Measurements from ENCODE around the gene FNDC1.

Gene FNDC1

DNA sequence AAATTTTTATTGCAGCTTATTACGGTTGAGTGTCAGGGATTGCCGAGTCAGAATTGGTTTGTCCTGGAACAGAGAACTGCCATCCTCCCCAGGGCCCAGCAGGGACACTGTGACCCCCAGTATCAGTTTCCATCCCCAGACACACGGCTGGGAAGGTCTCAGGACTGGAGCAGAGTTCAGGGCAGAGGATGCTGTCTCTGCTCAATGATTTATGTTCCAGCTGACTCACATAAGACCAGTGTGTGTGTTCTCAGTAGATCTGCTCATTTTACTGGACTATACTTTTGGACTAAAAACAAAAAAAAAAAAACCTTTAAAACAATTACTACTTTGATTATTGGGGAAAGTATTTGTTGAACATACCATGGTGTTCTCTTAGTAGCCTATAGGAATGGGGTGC lies 44.2 kb downstream of the FNDC1 start:
- DNase-seq: no peak

DNA sequence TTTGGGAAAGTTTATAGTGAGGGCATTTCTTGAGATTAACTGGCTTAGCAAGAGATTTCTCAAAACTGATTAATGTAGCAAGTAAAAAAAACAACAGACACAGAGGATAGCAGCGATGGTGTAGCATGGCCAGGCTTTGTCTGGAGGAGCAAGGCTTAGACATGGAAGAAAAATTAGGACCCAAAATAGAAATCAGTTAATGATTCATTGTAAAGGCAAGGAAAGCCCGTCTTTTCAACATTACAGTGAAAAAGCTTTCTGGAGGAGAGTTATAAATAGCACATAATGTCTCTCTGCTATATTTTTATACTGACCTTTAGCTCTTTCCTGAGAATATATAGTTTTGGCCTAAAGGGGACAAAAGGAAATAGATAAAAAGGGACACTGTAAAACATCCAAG lies 45.1 kb downstream of the FNDC1 start:
- no peak for DNase-seq

DNA sequence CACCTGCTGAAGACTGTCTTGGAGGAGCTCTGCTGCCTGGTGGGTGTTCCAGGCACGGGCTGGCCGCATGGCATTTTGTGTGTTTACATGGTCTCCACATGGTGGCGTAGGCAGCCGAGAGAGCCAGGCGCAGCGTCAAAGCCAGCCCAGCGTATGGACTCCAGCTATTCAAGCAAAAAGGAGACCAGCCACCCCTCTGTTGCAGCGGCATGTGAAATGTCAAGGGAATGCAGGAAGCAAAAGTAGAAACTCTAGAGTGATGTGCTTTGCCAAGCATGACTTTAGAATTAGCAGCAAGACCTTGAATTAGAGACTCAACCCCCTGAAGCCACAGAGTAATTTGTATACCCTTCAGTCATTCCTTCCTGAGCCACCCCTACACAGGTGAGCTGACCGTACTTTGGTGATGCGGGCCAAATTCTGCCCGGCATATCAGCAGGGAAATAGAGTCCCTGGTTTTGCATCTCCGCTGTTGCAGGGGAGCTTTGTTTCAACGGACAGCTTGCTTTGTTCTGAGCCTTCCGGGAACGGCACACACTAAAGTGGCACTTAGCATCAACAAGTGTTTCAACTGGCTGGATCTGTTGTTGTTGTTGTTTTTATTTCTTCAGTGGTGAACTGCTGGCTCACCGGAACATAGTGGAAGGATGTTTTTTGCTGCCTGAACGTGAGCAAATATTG lies 48.5 kb downstream of the FNDC1 start:
- DNase-seq: no peak

- no peak for DNase-seq
Measured at GRCh38 chr6:159220093-159220492, 50.9 kb downstream of the FNDC1 start.

DNA sequence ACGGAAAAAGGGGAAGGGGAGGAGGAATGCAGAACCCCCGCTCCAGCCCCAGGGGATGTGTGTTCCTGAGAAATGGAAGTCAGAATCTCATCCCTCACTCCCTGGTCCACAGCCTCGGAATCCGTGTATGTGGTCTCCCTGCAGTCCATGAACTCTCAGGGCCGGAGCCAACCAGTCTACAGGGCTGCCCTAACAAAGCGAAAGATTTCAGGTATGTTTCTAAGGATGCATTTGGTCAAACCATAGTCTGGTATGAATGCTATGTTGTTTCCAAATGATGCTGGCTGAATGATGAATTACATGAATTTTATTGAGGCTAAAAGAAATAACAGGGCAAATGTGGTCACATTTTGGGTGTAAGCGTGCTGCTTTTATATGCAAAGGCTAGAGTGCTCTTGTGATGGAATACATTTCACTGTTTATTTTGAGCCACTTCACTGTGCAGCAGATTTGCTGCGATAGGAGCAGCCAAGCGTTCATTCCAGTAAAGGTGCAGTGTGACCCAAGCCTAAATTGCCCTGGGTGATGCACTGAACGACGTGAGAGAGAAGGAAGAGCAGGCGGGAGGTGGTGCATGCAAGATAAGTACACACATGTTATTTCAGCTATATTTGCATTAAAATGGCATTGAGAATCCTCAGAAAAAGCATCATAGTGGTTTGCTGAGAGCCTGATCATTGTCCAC lies 52.4 kb downstream of the FNDC1 start:
- DNase-seq: no peak

DNA sequence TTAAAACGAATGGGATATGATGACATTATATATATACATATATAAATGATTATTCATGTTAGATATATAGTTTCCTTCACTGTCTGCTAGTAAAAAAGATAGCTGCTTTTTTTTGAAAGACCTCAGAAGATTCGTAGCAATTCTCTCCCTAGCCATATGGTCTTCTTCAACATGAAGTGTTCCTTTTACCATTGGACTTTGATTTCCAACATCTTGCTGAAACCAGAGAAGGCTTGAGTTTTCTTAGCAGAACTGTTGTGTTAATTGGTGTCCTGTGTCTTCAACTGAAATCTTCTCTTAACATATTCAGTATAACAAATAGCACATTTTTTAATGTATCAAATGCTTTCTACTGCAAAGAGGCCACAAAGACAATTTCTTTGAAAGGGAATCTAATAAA lies 55.3 kb downstream of the FNDC1 start:
- DNase-seq: no peak

- no peak for DNase-seq
Measured at GRCh38 chr6:159229651-159230051, 60.5 kb downstream of the FNDC1 start.

GRCh38 chr6:159232106-159232645 lies 63.0 kb downstream of the FNDC1 start:
- DNase-seq: no peak

DNA sequence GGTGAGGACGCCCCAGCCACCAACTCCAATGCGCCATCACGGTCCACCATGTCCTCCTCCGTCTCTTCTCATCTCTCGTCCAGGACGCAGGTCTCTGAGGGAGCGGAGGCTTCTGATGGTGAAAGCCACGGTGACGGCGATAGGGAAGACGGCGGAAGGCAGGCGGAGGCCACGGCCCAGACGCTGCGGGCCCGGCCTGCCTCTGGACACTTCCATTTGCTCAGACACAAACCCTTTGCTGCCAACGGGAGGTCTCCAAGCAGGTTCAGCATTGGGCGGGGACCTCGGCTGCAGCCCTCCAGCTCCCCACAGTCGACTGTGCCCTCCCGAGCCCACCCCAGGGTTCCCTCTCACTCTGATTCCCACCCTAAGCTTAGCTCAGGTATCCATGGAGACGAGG lies 63.6 kb downstream of the FNDC1 start:
- DNase-seq: no peak

GRCh38 chr6:159233365-159234101 lies 64.3 kb downstream of the FNDC1 start:
- no peak for DNase-seq

DNA sequence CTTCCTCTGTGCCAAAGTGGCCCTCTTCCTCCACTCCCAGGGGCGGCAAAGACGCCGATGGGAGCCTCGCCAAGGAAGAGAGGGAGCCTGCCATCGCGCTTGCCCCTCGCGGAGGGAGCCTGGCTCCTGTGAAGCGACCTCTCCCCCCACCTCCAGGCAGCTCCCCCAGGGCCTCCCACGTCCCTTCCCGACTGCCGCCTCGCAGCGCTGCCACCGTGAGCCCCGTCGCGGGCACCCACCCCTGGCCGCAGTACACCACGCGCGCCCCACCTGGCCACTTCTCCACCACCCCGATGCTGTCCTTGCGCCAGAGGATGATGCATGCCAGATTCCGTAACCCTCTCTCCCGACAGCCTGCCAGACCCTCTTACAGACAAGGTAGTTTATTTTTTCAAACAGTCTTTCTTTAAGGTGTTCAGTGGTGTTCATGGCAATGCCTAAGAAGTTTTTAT lies 64.9 kb downstream of the FNDC1 start:
- DNase-seq: no peak

GRCh38 chr6:159238920-159239558 lies 69.8 kb downstream of the FNDC1 start:
- DNase-seq: no peak

GRCh38 chr6:159249128-159249527 lies 79.9 kb downstream of the FNDC1 start:
- no peak for DNase-seq

- DNase-seq: no peak
Measured at GRCh38 chr6:159249752-159250151, 80.6 kb downstream of the FNDC1 start.

DNA sequence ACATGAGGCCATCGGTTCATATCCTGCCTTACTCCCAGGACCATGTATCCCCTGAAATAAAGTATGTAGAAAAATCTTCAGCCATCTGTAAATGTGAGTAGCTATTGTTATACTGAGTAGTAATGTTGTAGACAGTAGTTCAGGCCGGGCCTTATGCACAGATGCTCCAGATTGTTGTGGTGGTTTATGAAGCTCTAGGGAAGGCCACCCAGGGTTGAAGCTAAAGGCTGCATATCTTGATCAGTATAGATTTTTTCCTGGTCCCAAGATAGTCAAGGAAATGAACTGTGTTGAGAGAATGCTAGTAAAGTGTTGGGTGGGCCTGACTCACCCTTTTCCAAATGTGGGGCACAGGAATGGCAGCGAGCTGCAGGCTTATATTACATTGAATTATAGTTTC lies 81.4 kb downstream of the FNDC1 start:
- DNase-seq: no peak

- no peak for DNase-seq
Measured at GRCh38 chr6:159252955-159253508, 83.8 kb downstream of the FNDC1 start.

- no peak for DNase-seq
Measured at GRCh38 chr6:159254186-159254585, 85.0 kb downstream of the FNDC1 start.

DNA sequence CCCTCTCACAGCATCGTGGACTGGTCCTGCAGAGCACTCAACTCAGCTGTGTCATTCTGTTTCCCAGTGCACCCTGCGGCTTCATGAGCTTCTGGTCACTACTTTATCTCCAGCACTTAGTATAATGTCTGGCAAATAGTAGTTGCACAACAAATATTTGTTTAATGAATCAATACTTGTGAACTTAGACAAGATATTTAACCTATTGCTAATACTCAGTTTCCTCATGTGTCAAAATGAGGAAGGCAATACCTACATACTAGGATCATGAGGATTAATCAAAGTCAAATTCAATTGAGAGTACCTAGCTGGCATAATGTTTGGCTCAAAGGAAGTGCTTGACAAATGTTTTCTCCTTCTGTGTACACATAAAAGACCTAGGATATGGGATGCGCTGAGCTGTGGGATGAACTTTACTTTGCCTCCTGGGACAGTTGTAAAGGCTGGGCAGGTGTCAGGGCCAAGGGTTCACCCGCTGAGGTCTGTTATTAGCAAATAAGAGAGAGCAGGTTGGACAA lies 86.3 kb downstream of the FNDC1 start:
- DNase-seq: no peak

DNA sequence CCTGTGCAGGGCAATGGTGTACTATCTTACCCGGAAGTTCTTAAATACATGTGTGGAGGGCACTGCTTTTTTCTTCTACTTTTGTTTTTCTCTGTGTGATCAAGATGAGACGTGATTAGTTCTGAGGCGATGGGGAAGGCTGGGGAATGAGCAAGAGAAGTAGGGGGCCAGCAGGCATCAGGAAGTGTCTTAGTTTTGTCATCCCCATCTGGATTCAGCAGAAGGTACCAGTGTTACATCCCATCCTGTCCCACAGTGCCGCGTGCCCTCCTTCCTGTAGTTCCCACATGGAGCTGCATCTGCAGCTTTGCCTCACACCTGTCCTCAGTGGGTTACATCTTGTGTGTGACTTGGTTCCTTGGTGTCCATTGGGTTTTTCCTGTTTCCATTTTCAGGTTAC lies 86.9 kb downstream of the FNDC1 start:
- no peak for DNase-seq

DNA sequence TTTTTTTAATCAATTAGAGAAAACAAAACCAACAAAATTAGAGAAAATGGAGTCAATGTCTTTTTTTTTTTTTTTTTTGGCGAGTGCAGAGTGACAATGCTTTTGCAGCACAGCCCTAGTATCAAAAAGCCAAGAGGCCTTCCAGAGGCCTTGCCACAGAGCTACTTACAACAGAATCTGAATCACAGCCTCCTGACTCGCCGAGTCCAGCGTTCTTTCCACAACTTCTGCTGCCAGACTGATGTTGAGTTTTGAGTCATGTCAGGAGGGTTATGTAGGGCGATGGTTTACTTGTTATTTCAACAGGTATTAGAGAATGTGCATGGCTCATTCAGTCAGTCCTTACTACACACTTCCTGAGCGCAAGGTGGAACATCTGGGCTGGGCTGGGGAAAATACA lies 88.6 kb downstream of the FNDC1 start:
- no peak for DNase-seq

DNA sequence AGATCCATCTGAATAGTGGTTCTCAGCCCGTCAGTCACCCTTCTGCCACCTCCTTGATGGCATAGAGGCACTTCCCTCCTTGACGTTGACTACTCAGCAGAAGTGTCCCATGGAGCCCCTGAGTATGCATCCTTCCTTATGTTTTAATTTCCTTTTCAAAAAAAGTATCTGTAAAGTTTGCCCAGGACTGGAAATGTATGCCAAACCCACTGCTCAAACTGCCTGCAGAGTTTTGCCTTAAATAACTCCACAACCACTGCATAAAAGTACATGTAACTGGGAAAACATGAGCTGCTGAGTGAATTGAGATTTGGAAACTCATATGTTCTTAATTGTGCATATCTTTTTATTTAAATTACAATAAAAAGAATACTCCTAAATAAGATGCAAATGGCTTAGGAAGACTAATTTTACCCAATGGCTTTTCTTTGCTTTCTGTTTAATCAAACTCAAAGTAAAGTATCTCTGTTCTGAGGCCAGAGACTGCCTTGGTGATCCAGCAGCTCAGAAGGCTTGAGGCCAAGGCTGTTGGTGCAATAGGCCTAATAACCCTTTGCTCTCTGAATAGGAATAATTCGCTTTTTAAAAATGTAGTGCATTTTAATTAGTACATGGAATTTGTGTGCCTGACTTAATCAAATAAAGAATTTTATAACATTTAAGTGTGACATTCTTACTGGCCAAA lies 90.4 kb downstream of the FNDC1 start:
- no peak for DNase-seq

DNA sequence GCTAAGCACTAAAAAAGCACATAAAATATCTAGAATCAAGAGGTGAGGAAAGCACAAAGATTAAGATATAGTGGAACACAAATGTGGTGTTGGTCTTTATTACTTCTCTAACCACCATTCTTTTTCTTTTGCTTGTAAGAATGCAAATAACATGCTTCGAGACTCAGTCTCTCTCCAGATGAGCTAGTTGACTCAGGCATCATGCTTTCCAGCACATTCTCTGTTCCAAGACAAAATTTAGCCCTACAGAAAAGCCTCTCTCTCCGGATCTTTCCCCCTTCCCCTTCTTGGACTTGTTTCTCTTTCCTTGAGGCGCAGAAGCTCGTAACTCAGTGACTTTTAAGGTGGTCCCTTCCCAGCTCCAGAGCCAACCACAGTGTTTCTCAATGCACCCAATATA lies 91.0 kb downstream of the FNDC1 start:
- DNase-seq: no peak

Data from effector CD8-positive, alpha-beta T cell (primary cell).